Ovary (tissue), 3 donors: Measurements from ENCODE around the gene NCMAP.

Experiments
- POLR2A ChIP-seq: fragments of 450-650 bp; IDR thresholded peaks from one replicate; pipeline ENCODE4 v1.6.1; 2017; ENCODE audit warnings: antibody characterized with exemption, mild to moderate bottlenecking, moderate library complexity
- TF ChIP-seq, protein P1 (sequence below), 3 donors: fragments of 450-650 bp in 2 of 3; fragments of 200-600 bp in 1 of 3; IDR thresholded peaks; one replicate each; pipeline versions ENCODE4 v1.5.1 to v1.8.0; 2016 to 2022; ENCODE audit warnings: antibody characterized with exemption in 3 of 3, mild to moderate bottlenecking in 1 of 3
- donor health status: DM: no; HTN: no; CAD: no.

DNA sequence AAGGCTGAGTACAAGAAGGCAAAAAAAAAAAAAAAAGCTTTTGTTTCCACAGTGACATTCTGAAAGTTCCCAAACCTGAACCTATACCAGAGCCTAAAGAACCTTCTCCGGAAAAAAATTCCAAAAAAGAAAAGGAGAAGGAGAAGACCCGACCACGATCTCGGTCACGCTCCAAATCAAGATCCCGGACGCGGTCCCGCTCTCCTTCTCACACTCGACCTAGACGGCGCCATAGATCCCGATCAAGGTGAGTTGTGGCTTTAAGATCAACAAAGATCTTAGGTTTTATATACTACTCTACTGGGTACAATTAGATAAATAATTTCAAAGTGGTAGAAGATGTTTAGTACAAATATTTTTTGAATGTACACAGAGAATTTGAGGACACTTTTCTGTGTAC, 96.5 kb downstream of the NCMAP start:
- TF ChIP-seq, protein P1, sequence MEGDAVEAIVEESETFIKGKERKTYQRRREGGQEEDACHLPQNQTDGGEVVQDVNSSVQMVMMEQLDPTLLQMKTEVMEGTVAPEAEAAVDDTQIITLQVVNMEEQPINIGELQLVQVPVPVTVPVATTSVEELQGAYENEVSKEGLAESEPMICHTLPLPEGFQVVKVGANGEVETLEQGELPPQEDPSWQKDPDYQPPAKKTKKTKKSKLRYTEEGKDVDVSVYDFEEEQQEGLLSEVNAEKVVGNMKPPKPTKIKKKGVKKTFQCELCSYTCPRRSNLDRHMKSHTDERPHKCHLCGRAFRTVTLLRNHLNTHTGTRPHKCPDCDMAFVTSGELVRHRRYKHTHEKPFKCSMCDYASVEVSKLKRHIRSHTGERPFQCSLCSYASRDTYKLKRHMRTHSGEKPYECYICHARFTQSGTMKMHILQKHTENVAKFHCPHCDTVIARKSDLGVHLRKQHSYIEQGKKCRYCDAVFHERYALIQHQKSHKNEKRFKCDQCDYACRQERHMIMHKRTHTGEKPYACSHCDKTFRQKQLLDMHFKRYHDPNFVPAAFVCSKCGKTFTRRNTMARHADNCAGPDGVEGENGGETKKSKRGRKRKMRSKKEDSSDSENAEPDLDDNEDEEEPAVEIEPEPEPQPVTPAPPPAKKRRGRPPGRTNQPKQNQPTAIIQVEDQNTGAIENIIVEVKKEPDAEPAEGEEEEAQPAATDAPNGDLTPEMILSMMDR (IDR thresholded peaks at IDR 0.05): no peak
- no peak for TF ChIP-seq POLR2A
